Glutamatergic neuron (in vitro differentiated cells): ENCODE results near the gene TTYH2. TPM values are rescaled to one million over a fixed set of nuclear protein-coding genes. Genes with fewer than 3 reads are reported as not detected.

ENCODE experiments used
- DNase-seq: peaks from one replicate; pipeline ENCODE4 v3.0.0; 2022
- H3K27ac Mint-ChIP-seq: one replicate; pipeline ENCODE4 v1.8.0; 2020; ENCODE audit warnings: mild to moderate bottlenecking, mixed read lengths, inconsistent platforms; ENCODE audit not compliant: unreplicated experiment
- H3K27me3 Mint-ChIP-seq: one replicate; pipeline ENCODE4 v1.8.0; 2020; ENCODE audit warnings: mild to moderate bottlenecking, moderate library complexity, mixed read lengths, inconsistent platforms; ENCODE audit not compliant: unreplicated experiment
- H3K36me3 Mint-ChIP-seq: one replicate; pipeline ENCODE4 v1.8.0; 2020; ENCODE audit warnings: mild to moderate bottlenecking, mixed read lengths, inconsistent platforms; ENCODE audit not compliant: unreplicated experiment
- H3K4me1 Mint-ChIP-seq: one replicate; pipeline ENCODE4 v1.8.0; 2020; ENCODE audit warnings: mild to moderate bottlenecking, low read depth, mixed read lengths, inconsistent platforms; ENCODE audit not compliant: unreplicated experiment
- H3K4me3 Mint-ChIP-seq: one replicate; pipeline ENCODE4 v1.8.0; 2020; ENCODE audit warnings: mild to moderate bottlenecking, mixed read lengths, inconsistent platforms; ENCODE audit not compliant: unreplicated experiment
- H3K9me3 Mint-ChIP-seq: one replicate; pipeline ENCODE4 v1.8.0; 2020; ENCODE audit warnings: mild to moderate bottlenecking, moderate library complexity, mixed read lengths, inconsistent platforms; ENCODE audit not compliant: unreplicated experiment
- total RNA-seq: library from RNA; stranded (reverse); fragmentation: NEBNext Ultra II Directional; extraction: Animal tissue kit (Norgen Biotek cat#: 25700); gene quantifications from one replicate; pipeline ENCODE4 v1.2.1, GENCODE V29; 2021; ENCODE audit not compliant: unreplicated experiment
- TF ChIP-seq, protein P1 (sequence below): fragments of 200-600 bp; sonication (generic); IDR thresholded peaks from one replicate; pipeline ENCODE4 v1.5.0; 2021; ENCODE audit not compliant: partially characterized antibody, unreplicated experiment

Gene TTYH2
- total RNA-seq, 1 donor from 2014 or later: 121 TPM

DNA sequence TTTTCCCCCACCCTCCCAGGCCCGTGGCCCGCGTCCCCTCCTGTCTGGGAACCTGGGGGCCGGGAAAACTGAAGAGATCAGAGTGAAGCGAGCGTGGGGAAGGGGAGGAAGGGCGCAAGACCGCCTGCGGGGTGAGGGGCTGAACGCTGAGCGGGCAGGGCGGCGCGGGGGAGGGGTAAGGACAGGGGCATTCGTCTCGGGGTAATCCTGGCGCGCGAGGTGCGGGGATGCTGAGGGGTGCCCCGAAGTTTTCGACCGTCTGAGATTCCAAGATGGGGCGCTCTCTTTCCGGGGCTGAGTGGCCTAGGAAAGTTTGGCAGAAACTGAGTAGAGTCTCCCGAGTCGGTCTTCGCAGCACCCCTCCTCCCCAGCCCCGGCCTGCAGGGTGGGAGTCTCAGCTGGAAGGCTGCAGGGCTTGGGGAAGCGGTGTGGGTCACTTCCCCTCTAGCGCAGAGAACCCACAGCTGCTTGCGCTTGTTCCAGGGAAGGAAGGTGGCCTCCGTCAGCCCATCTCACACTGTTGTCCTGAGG, 555 bp downstream of the TTYH2 start:
- H3K4me1 Mint-ChIP-seq: peaks cover 55% of the 10 kb centered on the region
- H3K4me3 Mint-ChIP-seq: peak overlapping the region; percentile 91
- DNase-seq: no peak

DNA sequence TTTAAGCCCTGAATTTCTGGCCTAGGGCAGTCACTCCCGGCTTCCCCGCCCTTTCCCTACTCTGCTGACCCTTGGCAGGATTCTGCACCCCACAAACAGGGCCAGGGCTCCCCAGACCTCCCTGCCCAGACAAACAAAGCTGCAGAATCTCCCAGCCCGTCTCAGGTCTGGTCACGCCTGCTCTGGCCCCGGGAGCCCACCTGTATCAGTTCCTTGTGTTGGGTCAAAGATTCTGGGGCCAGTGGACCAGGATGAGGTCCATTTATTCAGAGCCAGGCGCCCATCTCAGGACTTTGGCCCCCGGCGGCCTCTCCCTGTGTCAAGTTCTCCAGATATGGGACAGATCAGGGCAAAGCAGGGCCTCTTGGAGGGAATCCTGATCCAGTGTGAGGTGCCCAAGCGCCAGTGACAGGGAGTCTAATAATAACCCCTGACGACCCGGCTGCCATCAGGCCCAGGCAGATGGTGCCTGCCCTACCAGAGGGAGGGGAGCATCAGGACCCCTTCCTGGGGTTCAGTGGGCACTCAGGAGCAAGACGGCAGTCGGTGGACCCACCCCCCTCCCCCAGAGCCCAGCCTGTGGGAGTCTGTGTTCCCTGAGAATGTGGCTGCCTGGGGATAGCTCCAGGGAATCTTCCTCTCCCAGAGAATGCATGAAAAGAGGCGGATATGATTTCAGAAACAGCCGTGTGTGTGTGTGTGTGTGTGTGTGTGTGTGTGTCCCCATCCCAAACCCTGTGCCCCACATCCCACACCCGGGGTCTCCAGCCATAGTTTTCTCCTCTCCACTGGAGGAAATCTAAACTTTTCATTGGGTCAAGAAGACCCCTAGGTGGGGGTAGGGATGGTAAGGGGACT, 1.3 kb downstream of the TTYH2 start:
- Mint-ChIP-seq H3K9me3 (peaks cover 21% of the 10 kb centered on the region), H3K4me3 (peak overlapping the region; percentile 91), H3K27ac (peak overlapping the region; percentile 81), H3K27me3 (peaks cover 13% of the 10 kb centered on the region), H3K36me3 (no peaks in the 10 kb centered on the region), H3K4me1 (peaks cover 51% of the 10 kb centered on the region)
- no peak for DNase-seq
- TF ChIP-seq, protein P1, sequence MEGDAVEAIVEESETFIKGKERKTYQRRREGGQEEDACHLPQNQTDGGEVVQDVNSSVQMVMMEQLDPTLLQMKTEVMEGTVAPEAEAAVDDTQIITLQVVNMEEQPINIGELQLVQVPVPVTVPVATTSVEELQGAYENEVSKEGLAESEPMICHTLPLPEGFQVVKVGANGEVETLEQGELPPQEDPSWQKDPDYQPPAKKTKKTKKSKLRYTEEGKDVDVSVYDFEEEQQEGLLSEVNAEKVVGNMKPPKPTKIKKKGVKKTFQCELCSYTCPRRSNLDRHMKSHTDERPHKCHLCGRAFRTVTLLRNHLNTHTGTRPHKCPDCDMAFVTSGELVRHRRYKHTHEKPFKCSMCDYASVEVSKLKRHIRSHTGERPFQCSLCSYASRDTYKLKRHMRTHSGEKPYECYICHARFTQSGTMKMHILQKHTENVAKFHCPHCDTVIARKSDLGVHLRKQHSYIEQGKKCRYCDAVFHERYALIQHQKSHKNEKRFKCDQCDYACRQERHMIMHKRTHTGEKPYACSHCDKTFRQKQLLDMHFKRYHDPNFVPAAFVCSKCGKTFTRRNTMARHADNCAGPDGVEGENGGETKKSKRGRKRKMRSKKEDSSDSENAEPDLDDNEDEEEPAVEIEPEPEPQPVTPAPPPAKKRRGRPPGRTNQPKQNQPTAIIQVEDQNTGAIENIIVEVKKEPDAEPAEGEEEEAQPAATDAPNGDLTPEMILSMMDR: no peak

More for the DNA sequence above, 555 bp downstream of the TTYH2 start:
- Mint-ChIP-seq H3K36me3 (no peaks in the 10 kb centered on the region), H3K9me3 (peaks cover 21% of the 10 kb centered on the region), H3K27me3 (peaks cover 13% of the 10 kb centered on the region), H3K27ac (peak overlapping the region; percentile 81)
- TF ChIP-seq, protein P1: no peak

DNA sequence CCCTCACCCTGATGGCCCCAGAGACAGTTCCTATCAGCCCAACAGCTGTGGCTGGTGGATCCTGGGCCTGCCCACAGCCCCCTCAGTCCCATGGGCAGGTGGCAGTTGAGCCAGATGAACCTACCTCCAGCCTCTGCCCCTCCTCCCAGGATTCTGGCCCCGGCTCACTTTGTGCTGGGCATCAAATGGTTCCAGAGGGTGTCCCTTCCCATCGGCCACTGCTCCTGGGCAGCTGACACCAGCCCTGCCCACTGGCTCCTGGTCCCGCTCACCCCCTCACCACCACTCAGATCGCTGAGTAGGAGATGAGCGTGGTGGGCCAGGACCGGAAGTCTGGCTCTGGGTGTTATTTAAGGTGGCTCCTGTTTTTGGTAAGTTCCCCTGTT, 2.0 kb downstream of the TTYH2 start:
- H3K4me3 Mint-ChIP-seq: peak overlapping the region; percentile 91
- H3K9me3 Mint-ChIP-seq: peaks cover 18% of the 10 kb centered on the region
- H3K27me3 Mint-ChIP-seq: peaks cover 10% of the 10 kb centered on the region
- TF ChIP-seq, protein P1: no peak
- H3K4me1 Mint-ChIP-seq: peaks cover 46% of the 10 kb centered on the region
- DNase-seq: no peak
- peak overlapping the region; percentile 81 for H3K27ac Mint-ChIP-seq
- no peaks in the 10 kb centered on the region for H3K36me3 Mint-ChIP-seq

DNA sequence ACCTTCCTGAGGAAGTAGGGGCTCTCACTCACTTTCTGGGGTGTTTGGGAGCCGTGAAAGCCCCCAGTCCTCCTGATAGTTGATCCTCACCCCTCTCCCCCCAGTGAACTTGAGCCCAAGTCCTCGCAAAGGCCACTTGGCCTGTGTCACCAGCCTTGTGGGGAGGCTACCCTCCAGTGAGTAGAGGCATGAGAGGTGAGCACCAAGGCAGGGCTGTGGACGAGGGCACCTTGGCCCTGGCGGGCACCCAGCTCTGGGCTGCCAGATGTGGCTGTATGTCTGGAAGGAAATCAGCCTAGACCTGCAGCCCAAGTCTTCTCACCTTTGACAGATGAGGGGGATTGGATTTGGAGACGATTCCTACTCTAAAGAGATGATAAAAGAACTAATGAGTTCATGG, 3.1 kb downstream of the TTYH2 start:
- Mint-ChIP-seq H3K9me3 (peaks cover 15% of the 10 kb centered on the region), H3K4me1 (peaks cover 36% of the 10 kb centered on the region), H3K27ac (peak overlapping the region; percentile 84), H3K4me3 (peak overlapping the region; percentile 74), H3K36me3 (no peaks in the 10 kb centered on the region), H3K27me3 (peaks cover 6% of the 10 kb centered on the region)
- DNase-seq: no peak
- TF ChIP-seq, protein P1: no peak
